Ascending aorta (tissue), 2 donors: Measurements from ENCODE around the gene UBE2D2. TPM values are rescaled to one million over a fixed set of nuclear protein-coding genes. Genes with fewer than 3 reads are reported as not detected.

ENCODE experiments used
- DNase-seq, 2 donors: peaks; one replicate each; pipeline ENCODE4 v3.0.0-alpha.2; 2019; ENCODE audit warnings: low spot score in 2 of 2
- H3K27ac ChIP-seq, 2 donors: fragments of 200-600 bp; sonication (generic); one replicate each; pipeline ENCODE4 v1.5.1; 2016 to 2017; ENCODE audit warnings: mild to moderate bottlenecking in 1 of 2
- H3K27me3 ChIP-seq: fragments of 200-600 bp; sonication (generic); one replicate; pipeline ENCODE4 v1.5.1; 2017
- H3K36me3 ChIP-seq, 2 donors: fragments of 200-600 bp; sonication (generic); one replicate each; pipeline ENCODE4 v1.5.1; 2016
- H3K4me1 ChIP-seq, 2 donors: fragments of 200-600 bp; sonication (generic); one replicate each; pipeline ENCODE4 v1.5.1; 2016 to 2017; ENCODE audit warnings: mild to moderate bottlenecking in 1 of 2
- H3K4me3 ChIP-seq, 2 donors: fragments of 200-600 bp; sonication (generic); one replicate each; pipeline ENCODE4 v1.5.1; 2016 to 2017; ENCODE audit warnings: mild to moderate bottlenecking in 1 of 2
- H3K9me3 ChIP-seq, 2 donors: fragments of 200-600 bp; sonication (generic); one replicate each; pipeline ENCODE4 v1.5.1; 2016
- intact Hi-C: fragments of 100-400 bp; cut with DNase I; formaldehyde crosslinking; loops from one replicate; pipeline ENCODE4 v1.15.1; 2023
- total RNA-seq: library from RNA; depleted of rRNA; stranded (reverse); fragments of >200 nt; gene quantifications from one replicate; pipeline ENCODE4 v1.1.0, GENCODE V29; 2016
- TF ChIP-seq, protein P1 (sequence below), 3 experiments: fragments of 200-600 bp in 2 of 3; fragments of 450-650 bp in 1 of 3; sonication (generic) in 2 of 3; IDR thresholded peaks; one replicate each; pipeline ENCODE4 v1.5.1; 2016 to 2019; ENCODE audit warnings: antibody characterized with exemption in 3 of 3, mild to moderate bottlenecking in 1 of 3, moderate library complexity in 1 of 3

The UBE2D2 gene
- total RNA-seq, 1 donor from 2014 or later, result 65.9 TPM

- H3K27ac ChIP-seq, result peak overlapping the region; percentile 83 to 91
- H3K9me3 ChIP-seq, result no peaks in the 10 kb centered on the region
- no peaks in the 10 kb centered on the region for H3K36me3 ChIP-seq
- DNase-seq, result no peak
- no peaks in the 10 kb centered on the region for H3K27me3 ChIP-seq
- peak overlapping the region in 1 of 2 donors; percentile 70 for H3K4me3 ChIP-seq
- intact Hi-C loops, result loop anchor here (1.0 to 5.0 kb wide), 2 partner anchors 9 to 208 kb away; partner anchors contain the start of gene CXXC5
- peaks cover 10 to 31% of the 10 kb centered on the region in 2 donors for H3K4me1 ChIP-seq
- TF ChIP-seq, protein P1, sequence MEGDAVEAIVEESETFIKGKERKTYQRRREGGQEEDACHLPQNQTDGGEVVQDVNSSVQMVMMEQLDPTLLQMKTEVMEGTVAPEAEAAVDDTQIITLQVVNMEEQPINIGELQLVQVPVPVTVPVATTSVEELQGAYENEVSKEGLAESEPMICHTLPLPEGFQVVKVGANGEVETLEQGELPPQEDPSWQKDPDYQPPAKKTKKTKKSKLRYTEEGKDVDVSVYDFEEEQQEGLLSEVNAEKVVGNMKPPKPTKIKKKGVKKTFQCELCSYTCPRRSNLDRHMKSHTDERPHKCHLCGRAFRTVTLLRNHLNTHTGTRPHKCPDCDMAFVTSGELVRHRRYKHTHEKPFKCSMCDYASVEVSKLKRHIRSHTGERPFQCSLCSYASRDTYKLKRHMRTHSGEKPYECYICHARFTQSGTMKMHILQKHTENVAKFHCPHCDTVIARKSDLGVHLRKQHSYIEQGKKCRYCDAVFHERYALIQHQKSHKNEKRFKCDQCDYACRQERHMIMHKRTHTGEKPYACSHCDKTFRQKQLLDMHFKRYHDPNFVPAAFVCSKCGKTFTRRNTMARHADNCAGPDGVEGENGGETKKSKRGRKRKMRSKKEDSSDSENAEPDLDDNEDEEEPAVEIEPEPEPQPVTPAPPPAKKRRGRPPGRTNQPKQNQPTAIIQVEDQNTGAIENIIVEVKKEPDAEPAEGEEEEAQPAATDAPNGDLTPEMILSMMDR (IDR thresholded peaks at IDR 0.05), result no peak
These were observed 77.8 kb downstream of the UBE2D2 start for GRCh38 chr5:139638736-139639618.

DNA sequence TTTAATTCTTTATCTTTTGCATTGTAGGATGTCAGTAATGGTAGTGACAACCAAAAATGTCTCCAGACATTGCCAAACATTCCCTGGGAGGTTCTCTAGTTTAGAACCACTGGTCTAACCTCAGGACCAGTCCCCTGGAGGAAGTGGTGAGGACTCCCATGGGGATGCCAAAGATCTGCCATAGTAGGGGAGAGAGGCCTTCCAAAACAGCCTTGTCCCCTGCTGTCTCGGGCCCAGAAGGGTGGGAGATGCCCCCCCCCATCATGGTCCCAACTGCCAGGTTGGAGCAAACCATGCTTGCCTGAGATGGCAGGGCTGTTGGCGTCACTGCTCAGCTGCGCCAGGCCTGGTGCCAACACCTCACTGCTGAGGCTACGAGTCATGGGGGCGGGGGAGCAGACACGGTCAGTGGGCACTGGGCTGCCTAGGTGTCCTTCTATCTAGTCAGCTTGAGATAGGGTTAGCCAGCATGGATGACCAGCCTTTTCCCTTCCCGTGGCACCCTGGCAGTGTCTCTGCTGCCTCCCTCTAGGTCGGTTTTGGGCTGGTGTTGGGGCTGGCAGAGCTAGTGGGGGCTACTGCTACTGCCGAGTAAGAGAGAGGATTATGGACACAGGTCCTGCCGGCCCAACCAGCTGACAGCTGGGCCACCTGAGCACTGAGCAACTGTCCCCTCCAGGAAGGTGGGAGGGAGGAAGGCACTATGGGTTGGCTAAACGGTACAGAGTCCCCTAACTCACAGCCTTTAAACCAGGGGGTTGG lies 78.7 kb downstream of the UBE2D2 start:
- H3K4me1 ChIP-seq, result peaks cover 10 to 31% of the 10 kb centered on the region in 2 donors
- no peaks in the 10 kb centered on the region for H3K27me3 ChIP-seq
- H3K36me3 ChIP-seq, result no peaks in the 10 kb centered on the region
- no peak overlapping the region for H3K4me3 ChIP-seq
- no peaks in the 10 kb centered on the region for H3K9me3 ChIP-seq
- no peak overlapping the region for H3K27ac ChIP-seq
- no peak for DNase-seq
- TF ChIP-seq, protein P1 (IDR thresholded peaks at IDR 0.05), result no peak
- intact Hi-C loops, result loop anchor here (5.0 kb wide), 1 partner anchor 208 kb away; no protein-coding TSS in a partner anchor

GRCh38 chr5:139640421-139641115 lies 79.4 kb downstream of the UBE2D2 start:
- DNase-seq, result no peak
- intact Hi-C loops, result no loop called here
- Histone ChIP-seq H3K36me3 (no peaks in the 10 kb centered on the region), H3K4me3 (no peak overlapping the region), H3K27me3 (no peaks in the 10 kb centered on the region), H3K4me1 (peaks cover 10 to 31% of the 10 kb centered on the region in 2 donors), H3K9me3 (no peaks in the 10 kb centered on the region), H3K27ac (no peak overlapping the region)
- TF ChIP-seq, protein P1 (IDR thresholded peaks at IDR 0.05), result no peak

GRCh38 chr5:139641116-139642080 lies 80.3 kb downstream of the UBE2D2 start:
- no peaks in the 10 kb centered on the region for H3K9me3 ChIP-seq

More at GRCh38 chr5:139641116-139642080, 80.3 kb downstream of the UBE2D2 start:
- no peak for DNase-seq
- H3K27ac ChIP-seq, result no peak overlapping the region
- no peaks in the 10 kb centered on the region for H3K36me3 ChIP-seq
- H3K27me3 ChIP-seq, result no peaks in the 10 kb centered on the region
- intact Hi-C loops, result no loop called here
- H3K4me3 ChIP-seq, result no peak overlapping the region
- H3K4me1 ChIP-seq, result peaks cover 7 to 24% of the 10 kb centered on the region in 2 donors
- TF ChIP-seq, protein P1 (IDR thresholded peaks at IDR 0.05), result no peak
